ENCODE results near the gene TKTL2. TPM values are rescaled to one million over a fixed set of nuclear protein-coding genes. Genes with fewer than 3 reads are reported as not detected.

Gene TKTL2
- total RNA-seq, 1 experiment from 2014 or later, result not detected

DNA sequence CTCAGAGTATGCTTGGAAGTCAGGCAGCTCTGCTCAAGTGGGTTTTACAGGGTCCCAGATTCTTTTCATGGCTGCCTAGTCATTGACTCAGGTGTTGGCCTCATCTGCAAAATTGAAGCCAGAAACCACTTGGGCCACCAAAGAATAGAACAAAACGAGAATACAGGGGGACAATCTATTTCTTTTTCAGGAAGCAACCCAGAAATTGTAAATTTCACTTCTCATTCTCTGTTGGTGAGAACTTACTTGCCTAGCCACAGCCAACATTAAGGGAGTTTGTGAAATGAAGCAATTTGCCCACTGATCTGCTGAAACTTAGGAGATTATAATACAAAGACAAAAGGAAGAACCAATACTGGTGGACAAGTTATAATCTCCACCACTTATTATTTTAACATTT, 8.6 kb upstream of the TKTL2 start:
- no TSS peak for BruUV-seq (replicated peaks)
- H3K36me3 ChIP-seq (ENCODE audit: insufficient read depth, low read length, poor library complexity, severe bottlenecking), result no peaks in the 10 kb centered on the region
- POLR2A ChIA-PET (ENCODE audit: low non-redundant PET), result no interaction called here
- H3K4me1 ChIP-seq (ENCODE audit: insufficient read depth, low read length, poor library complexity, severe bottlenecking), result peaks cover 13% of the 10 kb centered on the region
- intact Hi-C loops (cut with micrococcal nuclease; ENCODE audit: unreplicated experiment), result no loop called here
- H3K4me3 ChIP-seq (ENCODE audit: low read depth, low read length, poor library complexity, severe bottlenecking), result no peak overlapping the region
- CTCF ChIA-PET, result no interaction called here
- no peaks in the 10 kb centered on the region for H3K9me3 ChIP-seq (ENCODE audit: low read depth, low read length, poor library complexity, severe bottlenecking)
- no peaks in the 10 kb centered on the region for H3K27me3 ChIP-seq (replicated peaks; ENCODE audit: insufficient read depth, low read depth, low read length, poor library complexity)
- no peak for DNase-seq (ENCODE audit: low spot score)
- TF ChIP-seq, protein P1, sequence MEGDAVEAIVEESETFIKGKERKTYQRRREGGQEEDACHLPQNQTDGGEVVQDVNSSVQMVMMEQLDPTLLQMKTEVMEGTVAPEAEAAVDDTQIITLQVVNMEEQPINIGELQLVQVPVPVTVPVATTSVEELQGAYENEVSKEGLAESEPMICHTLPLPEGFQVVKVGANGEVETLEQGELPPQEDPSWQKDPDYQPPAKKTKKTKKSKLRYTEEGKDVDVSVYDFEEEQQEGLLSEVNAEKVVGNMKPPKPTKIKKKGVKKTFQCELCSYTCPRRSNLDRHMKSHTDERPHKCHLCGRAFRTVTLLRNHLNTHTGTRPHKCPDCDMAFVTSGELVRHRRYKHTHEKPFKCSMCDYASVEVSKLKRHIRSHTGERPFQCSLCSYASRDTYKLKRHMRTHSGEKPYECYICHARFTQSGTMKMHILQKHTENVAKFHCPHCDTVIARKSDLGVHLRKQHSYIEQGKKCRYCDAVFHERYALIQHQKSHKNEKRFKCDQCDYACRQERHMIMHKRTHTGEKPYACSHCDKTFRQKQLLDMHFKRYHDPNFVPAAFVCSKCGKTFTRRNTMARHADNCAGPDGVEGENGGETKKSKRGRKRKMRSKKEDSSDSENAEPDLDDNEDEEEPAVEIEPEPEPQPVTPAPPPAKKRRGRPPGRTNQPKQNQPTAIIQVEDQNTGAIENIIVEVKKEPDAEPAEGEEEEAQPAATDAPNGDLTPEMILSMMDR (conservative IDR thresholded peaks at IDR 0.05; ENCODE audit: low read depth, low read length), result no peak
- TF ChIP-seq EZH2 (IDR thresholded peaks at IDR 0.05; ENCODE audit: borderline replicate concordance, low read depth, low read length, poor library complexity, severe bottlenecking), result no peak
- no peak overlapping the region for H3K27ac ChIP-seq (ENCODE audit: low read depth, low read length, poor library complexity, severe bottlenecking)

DNA sequence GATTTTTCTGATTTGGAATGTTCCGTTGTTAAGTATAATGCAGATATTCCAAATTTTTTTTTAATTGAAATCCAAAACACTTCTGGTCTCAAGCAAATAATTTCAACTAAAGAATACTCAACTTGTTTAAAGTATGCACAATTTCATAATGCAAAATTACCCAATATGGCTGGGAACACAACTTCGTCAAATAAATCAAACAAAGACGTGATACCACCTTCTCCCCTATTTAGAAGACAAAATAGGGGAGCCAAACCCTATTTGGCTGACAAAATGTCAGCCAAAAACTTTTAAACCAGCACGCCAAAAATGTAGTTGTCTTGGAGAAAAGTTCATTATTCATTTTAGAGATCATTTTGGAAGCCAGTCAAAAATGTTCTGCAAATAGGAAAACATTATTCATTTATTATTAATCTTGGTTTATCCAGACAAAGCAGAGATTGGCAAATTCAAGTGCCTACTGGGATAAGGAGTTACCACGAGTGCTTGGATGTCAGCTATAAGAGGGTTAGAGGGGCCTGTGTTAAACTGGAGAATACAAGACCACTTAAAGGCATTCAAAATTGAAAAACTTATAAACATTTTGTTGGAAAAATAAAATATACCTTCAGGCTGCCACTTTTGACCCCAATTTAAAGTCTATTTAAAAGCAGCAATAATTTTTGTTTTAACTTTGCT, 3.3 kb upstream of the TKTL2 start:
- no TSS peak for BruUV-seq (replicated peaks)
- no peak overlapping the region for H3K4me3 ChIP-seq (ENCODE audit: low read depth, low read length, poor library complexity, severe bottlenecking)
- no peaks in the 10 kb centered on the region for H3K4me1 ChIP-seq (ENCODE audit: insufficient read depth, low read length, poor library complexity, severe bottlenecking)
- ChIA-PET POLR2A (ENCODE audit: low non-redundant PET) (no interaction called here), CTCF (no interaction called here)
- DNase-seq (ENCODE audit: low spot score), result no peak
- TF ChIP-seq, protein P1 (conservative IDR thresholded peaks at IDR 0.05; ENCODE audit: low read depth, low read length), result no peak
- no peak for TF ChIP-seq EZH2 (IDR thresholded peaks at IDR 0.05; ENCODE audit: borderline replicate concordance, low read depth, low read length, poor library complexity, severe bottlenecking)
- H3K27ac ChIP-seq (ENCODE audit: low read depth, low read length, poor library complexity, severe bottlenecking), result no peak overlapping the region
- no peaks in the 10 kb centered on the region for H3K36me3 ChIP-seq (ENCODE audit: insufficient read depth, low read length, poor library complexity, severe bottlenecking)
- intact Hi-C loops (cut with micrococcal nuclease; ENCODE audit: unreplicated experiment), result no loop called here
- H3K27me3 ChIP-seq (replicated peaks; ENCODE audit: insufficient read depth, low read depth, low read length, poor library complexity), result no peaks in the 10 kb centered on the region
- no peaks in the 10 kb centered on the region for H3K9me3 ChIP-seq (ENCODE audit: low read depth, low read length, poor library complexity, severe bottlenecking)

DNA sequence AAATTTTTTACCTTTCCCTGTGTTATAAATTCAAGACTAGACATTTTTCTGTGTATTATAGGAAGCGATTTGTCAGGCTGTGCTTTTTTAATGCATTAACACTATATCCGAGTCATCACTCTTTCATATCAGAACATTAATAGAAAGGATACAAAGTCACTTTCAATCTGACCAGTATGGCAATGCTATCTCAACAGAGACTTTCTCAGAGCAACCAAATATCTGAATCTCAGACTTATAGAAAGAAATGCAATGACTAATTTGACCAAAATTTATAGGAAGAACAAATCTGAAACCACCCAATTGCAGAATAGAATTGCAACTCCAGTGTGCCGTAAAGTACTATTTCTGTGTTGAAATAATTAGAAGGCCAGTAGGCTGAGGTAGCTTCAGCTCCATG, 473 bp upstream of the TKTL2 start:
- Histone ChIP-seq H3K4me3 (ENCODE audit: low read depth, low read length, poor library complexity, severe bottlenecking) (no peak overlapping the region), H3K27me3 (replicated peaks; ENCODE audit: insufficient read depth, low read depth, low read length, poor library complexity) (no peaks in the 10 kb centered on the region), H3K36me3 (ENCODE audit: insufficient read depth, low read length, poor library complexity, severe bottlenecking) (no peaks in the 10 kb centered on the region), H3K4me1 (ENCODE audit: insufficient read depth, low read length, poor library complexity, severe bottlenecking) (no peaks in the 10 kb centered on the region), H3K27ac (ENCODE audit: low read depth, low read length, poor library complexity, severe bottlenecking) (no peak overlapping the region), H3K9me3 (ENCODE audit: low read depth, low read length, poor library complexity, severe bottlenecking) (no peaks in the 10 kb centered on the region)
- POLR2A ChIA-PET (ENCODE audit: low non-redundant PET), result no interaction called here
- no peak for DNase-seq (ENCODE audit: low spot score)
- BruUV-seq (replicated peaks), result no TSS peak
- CTCF ChIA-PET, result no interaction called here
- intact Hi-C loops (cut with micrococcal nuclease; ENCODE audit: unreplicated experiment), result no loop called here
- no peak for TF ChIP-seq EZH2 (IDR thresholded peaks at IDR 0.05; ENCODE audit: borderline replicate concordance, low read depth, low read length, poor library complexity, severe bottlenecking)
- TF ChIP-seq, protein P1 (conservative IDR thresholded peaks at IDR 0.05; ENCODE audit: low read depth, low read length), result no peak

Data from A673 (cell line).